ENCODE data around the gene ZFP30. TPM values are rescaled to one million over a fixed set of nuclear protein-coding genes. Genes with fewer than 3 reads are reported as not detected.
"Not testable (repeated sequence)": the region's sequence is repeated elsewhere in the genome, so short reads cannot be mapped to it uniquely, and the experiment has no call there.

The ZFP30 gene
- total and polyA plus RNA-seq, 2 of the 13 experiments (the other 11 are each of a cell fraction or from before 2014, with no cell fraction given) = 3.4 to 19.2 TPM

DNA sequence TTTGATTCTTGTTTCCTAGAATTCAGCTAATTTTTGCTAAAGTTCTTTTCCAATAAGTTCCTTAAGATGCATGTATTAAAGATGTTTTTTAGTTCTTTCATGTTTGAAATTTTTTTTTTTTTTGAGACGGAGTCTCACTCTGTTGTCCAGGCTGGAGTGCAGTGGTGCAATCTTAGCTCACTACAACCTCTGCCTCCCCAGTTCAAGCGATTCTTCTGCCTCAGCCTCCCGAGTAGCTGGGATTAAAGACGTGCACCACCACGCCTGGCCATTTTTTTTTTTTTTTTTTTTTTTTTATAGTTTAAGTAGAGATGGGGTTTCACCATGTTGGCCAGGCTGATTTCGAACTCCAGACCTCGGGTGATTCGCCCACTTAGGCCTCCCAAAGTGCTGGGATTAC is 1.9 kb upstream of the ZFP30 start:
- WGBS (ENCODE audit: low lambda C conversion rate) = 98% methylated on average over 8 of the region's 8 CpGs
- ATAC-seq; H3K27ac ChIP-seq (ENCODE audit: extremely low read length, insufficient read depth, low read length); H3K27me3 ChIP-seq (ENCODE audit: control insufficient read depth in 1 of 2, insufficient read depth in 2 of 2, low read length in 2 of 2); DNase-seq (ENCODE audit: low spot score); H3K9ac ChIP-seq (ENCODE audit: insufficient read depth, low read depth, low read length); in situ Hi-C loops (cut with HindIII; ENCODE audit: extremely low pct_ligation_motif_present, low pct_unique_long_range_greater_than_20kb); FAIRE-seq; CTCF ChIA-PET (ENCODE audit: low intra/inter-chr PET ratio, low total read pairs); H3K36me3 ChIP-seq (replicated peaks in 1 of 2; ENCODE audit: control insufficient read depth in 1 of 2, insufficient read depth in 2 of 2, low read length in 2 of 2); H3K4me3 ChIP-seq (replicated peaks in 1 of 3; ENCODE audit: insufficient read depth in 1 of 3, low read depth in 2 of 3, low read length in 3 of 3); H2AFZ ChIP-seq (ENCODE audit: low read length); H4K20me1 ChIP-seq (ENCODE audit: insufficient read depth, low read length); BruUV-seq (replicated peaks): not testable (repeated sequence)
- H3K4me2 ChIP-seq (ENCODE audit: low read depth, low read length) = peak overlapping the region; percentile 98
- H3K79me2 ChIP-seq (ENCODE audit: insufficient read depth, low read length) = peaks cover 24% of the 10 kb centered on the region
- peaks cover 15% of the 10 kb centered on the region for H3K9me3 ChIP-seq (ENCODE audit: low read length)
- peak; percentile 60; the same call in 1 of the 2 replicates for TF ChIP-seq ZNF121 (CRISPR knock-in tag; IDR thresholded peaks at IDR 0.05)
- POLR2A ChIA-PET = interaction anchor here (1.3 kb wide), 1 partner anchor 63 kb away, joined by 3 read pairs; the partner anchor contains the start of genes ZNF540 and ZNF571
- intact Hi-C loops (cut with micrococcal nuclease; ENCODE audit: unreplicated experiment) = loop anchor here (5.0 kb wide), 2 partner anchors 65 to 190 kb away; partner anchors contain the start of genes ZNF540, ZNF569, ZNF570 and ZNF571
- peaks cover 15% of the 10 kb centered on the region for H3K4me1 ChIP-seq (ENCODE audit: insufficient read depth, low read length)

DNA sequence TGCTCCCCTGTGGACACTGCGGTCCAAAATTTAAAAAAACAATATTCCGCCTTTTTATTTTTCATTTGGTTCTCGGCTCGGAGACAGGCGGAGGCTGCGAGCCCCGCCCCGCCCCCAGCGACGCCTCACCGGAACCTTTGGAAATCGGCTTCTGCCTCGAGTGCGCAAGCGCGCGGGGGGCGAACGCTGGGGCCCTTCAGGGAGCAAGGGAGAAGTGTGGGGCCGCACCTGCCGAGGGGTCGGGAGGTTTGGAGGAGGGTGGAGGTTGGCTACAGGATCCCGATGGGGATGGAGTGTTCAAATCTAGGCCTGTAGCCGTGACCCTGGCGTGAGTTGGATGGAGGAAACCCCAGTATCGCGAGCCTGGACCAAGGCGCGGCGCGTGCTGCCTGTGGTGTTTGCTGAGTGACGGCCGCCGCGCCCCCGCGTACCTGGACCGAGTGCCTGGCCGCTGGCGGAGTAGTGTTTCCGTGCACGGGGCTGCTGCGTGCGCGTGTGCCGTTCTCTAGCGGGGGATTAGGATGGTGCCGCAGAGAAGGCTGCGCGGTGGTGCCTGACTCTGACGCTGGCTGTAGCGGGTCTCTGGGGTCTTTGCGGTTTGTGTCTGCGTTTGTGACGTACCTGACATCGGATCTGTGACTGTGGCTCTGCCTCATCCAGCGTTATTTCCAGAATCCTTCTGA is 565 bp upstream of the ZFP30 start:
- in situ Hi-C loops (cut with HindIII; ENCODE audit: extremely low pct_ligation_motif_present, low pct_unique_long_range_greater_than_20kb) (no loop called here), intact Hi-C loops (cut with micrococcal nuclease; ENCODE audit: unreplicated experiment) (loop anchor here (1.0 to 5.0 kb wide), 4 partner anchors 36 to 189 kb away; partner anchors contain the start of genes ZNF540, ZNF569, ZNF570 and ZNF571)
- Histone ChIP-seq H3K9me3 (ENCODE audit: low read length) (peaks cover 12% of the 10 kb centered on the region), H3K4me3 (replicated peaks in 1 of 3; ENCODE audit: insufficient read depth in 1 of 3, low read depth in 2 of 3, low read length in 3 of 3) (peak overlapping the region; percentile 87 to 97 (median 93)), H3K36me3 (replicated peaks in 1 of 2; ENCODE audit: control insufficient read depth in 1 of 2, insufficient read depth in 2 of 2, low read length in 2 of 2) (no peaks in the 10 kb centered on the region), H3K9ac (ENCODE audit: insufficient read depth, low read depth, low read length) (peak overlapping the region; percentile 87), H3K79me2 (ENCODE audit: insufficient read depth, low read length) (peaks cover 35% of the 10 kb centered on the region), H3K27ac (ENCODE audit: extremely low read length, insufficient read depth, low read length) (peak overlapping the region; percentile 94), H3K4me1 (ENCODE audit: insufficient read depth, low read length) (peaks cover 15% of the 10 kb centered on the region), H3K27me3 (ENCODE audit: control insufficient read depth in 1 of 2, insufficient read depth in 2 of 2, low read length in 2 of 2) (no peaks in the 10 kb centered on the region; a peak in 1 of 5 replicates), H3K4me2 (ENCODE audit: low read depth, low read length) (peak overlapping the region; percentile 98), H4K20me1 (ENCODE audit: insufficient read depth, low read length) (no peaks in the 10 kb centered on the region), H2AFZ (ENCODE audit: low read length) (peak overlapping the region; percentile 31)
- WGBS (ENCODE audit: low lambda C conversion rate) = under 1% methylated on average over 23 of the region's 57 CpGs
- BruUV-seq (replicated peaks) = TSS peak; percentile 64
- DNase-seq (ENCODE audit: low spot score) (peak; percentile 80), FAIRE-seq (no peak), ATAC-seq (peak; percentile 88)
- ChIA-PET POLR2A (interaction anchor here (1.0 to 1.5 kb wide), 4 partner anchors 36 to 338 kb away, joined by 3 to 11 read pairs (median 6); partner anchors contain the start of genes ZNF540 and ZNF571), CTCF (ENCODE audit: low intra/inter-chr PET ratio, low total read pairs) (no interaction called here)
- no peak for TF ChIP-seq SOX6 (IDR thresholded peaks at IDR 0.05)
- peak; percentile 67; the same call in 1 of the 2 replicates for TF ChIP-seq SOX6 (CRISPR knock-in tag; IDR thresholded peaks at IDR 0.05)
- TF ChIP-seq, protein P1, sequence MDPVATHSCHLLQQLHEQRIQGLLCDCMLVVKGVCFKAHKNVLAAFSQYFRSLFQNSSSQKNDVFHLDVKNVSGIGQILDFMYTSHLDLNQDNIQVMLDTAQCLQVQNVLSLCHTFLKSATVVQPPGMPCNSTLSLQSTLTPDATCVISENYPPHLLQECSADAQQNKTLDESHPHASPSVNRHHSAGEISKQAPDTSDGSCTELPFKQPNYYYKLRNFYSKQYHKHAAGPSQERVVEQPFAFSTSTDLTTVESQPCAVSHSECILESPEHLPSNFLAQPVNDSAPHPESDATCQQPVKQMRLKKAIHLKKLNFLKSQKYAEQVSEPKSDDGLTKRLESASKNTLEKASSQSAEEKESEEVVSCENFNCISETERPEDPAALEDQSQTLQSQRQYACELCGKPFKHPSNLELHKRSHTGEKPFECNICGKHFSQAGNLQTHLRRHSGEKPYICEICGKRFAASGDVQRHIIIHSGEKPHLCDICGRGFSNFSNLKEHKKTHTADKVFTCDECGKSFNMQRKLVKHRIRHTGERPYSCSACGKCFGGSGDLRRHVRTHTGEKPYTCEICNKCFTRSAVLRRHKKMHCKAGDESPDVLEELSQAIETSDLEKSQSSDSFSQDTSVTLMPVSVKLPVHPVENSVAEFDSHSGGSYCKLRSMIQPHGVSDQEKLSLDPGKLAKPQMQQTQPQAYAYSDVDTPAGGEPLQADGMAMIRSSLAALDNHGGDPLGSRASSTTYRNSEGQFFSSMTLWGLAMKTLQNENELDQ (CRISPR knock-in tag; IDR thresholded peaks at IDR 0.05; ENCODE audit: borderline replicate concordance) = no peak
- TF ChIP-seq MLLT10 (CRISPR knock-in tag; IDR thresholded peaks at IDR 0.05) = no peak
- no peak; the same call in 1 of the 2 replicates for TF ChIP-seq ZNF607 (CRISPR knock-in tag; IDR thresholded peaks at IDR 0.05; ENCODE audit: borderline replicate concordance)
- TF ChIP-seq NCOR1 (IDR thresholded peaks at IDR 0.05; ENCODE audit: borderline replicate concordance, low read length) = 0 out of 2 replicates have a peak, but pooled peaks have one; percentile 20
- TF ChIP-seq THAP8 (CRISPR knock-in tag; IDR thresholded peaks at IDR 0.05; ENCODE audit: borderline replicate concordance) = no peak; the same call in 1 of the 2 replicates
- peak; percentile 93 for TF ChIP-seq KMT2A (CRISPR knock-in tag; IDR thresholded peaks at IDR 0.05)
- TF ChIP-seq GZF1 (CRISPR knock-in tag; IDR thresholded peaks at IDR 0.05) = no peak
- no peak for TF ChIP-seq PHF20 (CRISPR knock-in tag; IDR thresholded peaks at IDR 0.05)
- TF ChIP-seq ZNF232 (CRISPR knock-in tag; IDR thresholded peaks at IDR 0.05; ENCODE audit: borderline replicate concordance) = 0 out of 2 replicates have a peak, but pooled peaks have one; percentile 75
- TF ChIP-seq ZNF678 (CRISPR knock-in tag; IDR thresholded peaks at IDR 0.05) = peak; percentile 96
- no peak for TF ChIP-seq ZNF354B (CRISPR knock-in tag; IDR thresholded peaks at IDR 0.05)
- TF ChIP-seq KLF12 (CRISPR knock-in tag; IDR thresholded peaks at IDR 0.05; ENCODE audit: borderline replicate concordance) = no peak; the same call in 1 of the 2 replicates
